Hindlimb muscle (tissue), 1 donor: Measurements from ENCODE around the gene IGF1R. TPM values are rescaled to one million over a fixed set of nuclear protein-coding genes. Genes with fewer than 3 reads are reported as not detected.

Experiments
- DNase-seq: peaks from one replicate; pipeline ENCODE4 v3.0.0-alpha.2; 2013
- polyA plus RNA-seq: library from polyadenylated mRNA; unstranded; fragments of 120-200 nt; gene quantifications from one replicate; pipeline ENCODE4 v1.2.1, GENCODE V29; 2013; ENCODE audit not compliant: insufficient read length

IGF1R gene
- polyA plus RNA-seq, 1 donor = 18.3 TPM

GRCh38 chr15:98776607-98777281, 128.4 kb downstream of the IGF1R start:
- no peak for DNase-seq

GRCh38 chr15:98777426-98777825, 129.1 kb downstream of the IGF1R start:
- no peak for DNase-seq

GRCh38 chr15:98778263-98778959, 130.1 kb downstream of the IGF1R start:
- no peak for DNase-seq

GRCh38 chr15:98778960-98779359, 130.6 kb downstream of the IGF1R start:
- no peak for DNase-seq

- DNase-seq = peak; percentile 76
These were observed 131.2 kb downstream of the IGF1R start for GRCh38 chr15:98779463-98780071.

- no peak for DNase-seq
These were observed 133.5 kb downstream of the IGF1R start for GRCh38 chr15:98781838-98782237.

- no peak for DNase-seq
These were observed 134.5 kb downstream of the IGF1R start for GRCh38 chr15:98782801-98783200.

- no peak for DNase-seq
These were observed 137.1 kb downstream of the IGF1R start for GRCh38 chr15:98785431-98785806.

- no peak for DNase-seq
These were observed 137.7 kb downstream of the IGF1R start for GRCh38 chr15:98785807-98786621.

- no peak for DNase-seq
These were observed 138.4 kb downstream of the IGF1R start for GRCh38 chr15:98786717-98787116.

GRCh38 chr15:98787194-98787593, 138.9 kb downstream of the IGF1R start:
- no peak for DNase-seq

GRCh38 chr15:98787936-98788757, 139.8 kb downstream of the IGF1R start:
- DNase-seq = no peak

GRCh38 chr15:98789020-98789419, 140.7 kb downstream of the IGF1R start:
- no peak for DNase-seq

- no peak for DNase-seq
These were observed 141.9 kb downstream of the IGF1R start for GRCh38 chr15:98790270-98790669.

- DNase-seq = no peak
These were observed 142.8 kb downstream of the IGF1R start for GRCh38 chr15:98791046-98791701.

GRCh38 chr15:98792117-98792516, 143.8 kb downstream of the IGF1R start:
- DNase-seq = no peak

- no peak for DNase-seq
These were observed 145.9 kb downstream of the IGF1R start for GRCh38 chr15:98794211-98794610.

GRCh38 chr15:98794748-98795147, 146.4 kb downstream of the IGF1R start:
- DNase-seq = no peak

- no peak for DNase-seq
These were observed 147.6 kb downstream of the IGF1R start for GRCh38 chr15:98795980-98796379.

GRCh38 chr15:98796685-98797357, 148.5 kb downstream of the IGF1R start:
- no peak for DNase-seq

- DNase-seq = no peak
These were observed 150.1 kb downstream of the IGF1R start for GRCh38 chr15:98798375-98798893.
